Measurements from ENCODE around the gene FAM3A. TPM values are rescaled to one million over a fixed set of nuclear protein-coding genes. Genes with fewer than 3 reads are reported as not detected.

The FAM3A gene
- total RNA-seq, 1 experiment from 2014 or later: 22.9 TPM

- no peak for DNase-seq (ENCODE audit: low read depth)
Measured at GRCh38 chrX:154481911-154482601, 34.0 kb downstream of the FAM3A start.

DNA sequence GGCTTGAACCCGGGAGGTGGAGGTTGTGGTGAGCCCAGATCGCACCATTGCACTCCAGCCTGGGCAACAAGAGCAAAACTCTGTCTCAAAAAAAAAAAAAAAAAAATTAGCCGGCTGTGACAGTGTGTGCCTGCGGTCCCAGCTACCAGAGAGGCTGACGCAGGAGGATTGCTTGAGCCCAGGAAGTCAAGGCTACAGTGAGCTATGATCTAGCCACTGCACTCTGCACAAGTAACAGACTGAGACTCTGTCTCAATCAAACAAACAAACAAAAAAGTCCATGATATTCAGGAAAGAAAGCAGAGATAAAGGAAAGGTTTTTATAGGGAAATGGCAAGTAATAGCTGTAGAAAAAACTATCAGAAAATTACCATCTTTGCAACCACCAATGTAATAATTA lies 34.8 kb downstream of the FAM3A start:
- no peak for DNase-seq (ENCODE audit: low read depth)

DNA sequence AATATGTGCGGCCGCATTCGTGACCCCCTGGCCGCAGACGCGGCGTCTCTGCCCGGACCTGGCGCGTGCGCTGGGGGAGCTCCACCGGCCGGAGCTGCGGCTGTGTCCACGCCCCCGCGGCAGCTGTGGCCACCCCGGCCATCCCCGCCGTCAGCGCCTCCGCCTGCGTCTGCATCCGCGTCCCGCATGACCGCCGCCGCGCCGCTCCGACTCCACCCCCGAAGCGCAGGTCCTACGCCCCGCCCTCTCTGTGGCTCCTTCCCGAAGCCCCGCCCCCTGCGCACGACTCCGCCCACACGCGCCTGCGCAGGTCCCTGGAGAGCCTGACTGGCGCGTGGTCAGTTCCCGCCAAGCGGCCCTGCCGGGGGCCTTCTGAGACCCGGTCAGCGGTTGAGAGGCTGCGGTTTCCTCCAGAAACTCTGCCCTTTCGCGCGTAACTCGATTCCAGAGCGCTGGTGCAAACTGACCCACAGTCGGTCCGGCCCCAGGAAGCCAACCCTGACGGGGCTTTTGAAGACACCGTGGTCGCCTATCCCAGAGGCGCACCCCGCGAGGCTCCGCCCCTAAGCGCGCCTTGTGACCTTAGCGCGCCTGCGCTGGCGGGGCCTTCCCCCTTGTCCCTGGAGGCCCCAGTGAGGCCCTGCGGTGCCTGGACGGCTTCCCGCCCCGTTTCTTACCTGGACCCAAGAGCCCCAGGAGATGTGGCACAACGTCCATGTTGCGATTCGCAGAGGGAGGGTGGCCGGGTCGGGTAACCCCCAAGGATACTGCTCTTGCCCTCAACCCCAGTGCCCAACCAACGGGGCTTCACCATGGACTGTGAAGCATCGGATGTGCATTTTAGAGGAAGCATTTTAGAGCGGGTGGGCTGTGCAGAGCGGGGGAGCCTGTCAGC lies 37.1 kb downstream of the FAM3A start, which contains the start of gene LAGE3:
TSS of gene LAGE3 (minus strand) at position 554 of the 895 bp plus-strand sequence. CDS start at position 188, 366 bp downstream.
- peak; percentile 77 for DNase-seq (ENCODE audit: low read depth)

GRCh38 chrX:154477891-154478477 lies 38.0 kb downstream of the FAM3A start:
- DNase-seq (ENCODE audit: low read depth): no peak

DNA sequence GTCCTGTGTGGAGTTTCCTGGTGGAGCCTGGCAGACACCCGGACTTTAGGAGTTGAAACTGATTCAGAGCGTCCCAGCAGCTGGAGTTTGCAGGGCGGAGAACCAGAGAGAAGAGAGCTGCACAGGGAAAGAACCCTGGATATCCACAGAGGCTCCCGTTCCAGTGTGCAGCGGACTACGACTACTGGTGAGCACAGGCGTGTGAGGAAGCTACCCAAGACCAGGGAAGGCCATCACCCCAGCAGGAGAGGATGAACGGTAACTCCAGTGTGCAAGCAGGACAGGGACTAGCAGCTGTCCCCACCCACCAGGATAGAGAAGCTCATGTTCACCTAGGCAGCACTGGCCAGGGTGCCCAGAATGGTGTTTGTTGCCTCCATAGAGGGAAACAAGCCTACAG lies 39.2 kb downstream of the FAM3A start:
- no peak for DNase-seq (ENCODE audit: low read depth)

- DNase-seq (ENCODE audit: low read depth): no peak
Measured at GRCh38 chrX:154473683-154474082, 42.3 kb downstream of the FAM3A start.

GRCh38 chrX:154472685-154473632 lies 43.1 kb downstream of the FAM3A start:
- no peak for DNase-seq (ENCODE audit: low read depth)

GRCh38 chrX:154471839-154472684 lies 44.0 kb downstream of the FAM3A start:
- DNase-seq (ENCODE audit: low read depth): no peak

GRCh38 chrX:154470914-154471568 lies 45.0 kb downstream of the FAM3A start:
- DNase-seq (ENCODE audit: low read depth): no peak

DNA sequence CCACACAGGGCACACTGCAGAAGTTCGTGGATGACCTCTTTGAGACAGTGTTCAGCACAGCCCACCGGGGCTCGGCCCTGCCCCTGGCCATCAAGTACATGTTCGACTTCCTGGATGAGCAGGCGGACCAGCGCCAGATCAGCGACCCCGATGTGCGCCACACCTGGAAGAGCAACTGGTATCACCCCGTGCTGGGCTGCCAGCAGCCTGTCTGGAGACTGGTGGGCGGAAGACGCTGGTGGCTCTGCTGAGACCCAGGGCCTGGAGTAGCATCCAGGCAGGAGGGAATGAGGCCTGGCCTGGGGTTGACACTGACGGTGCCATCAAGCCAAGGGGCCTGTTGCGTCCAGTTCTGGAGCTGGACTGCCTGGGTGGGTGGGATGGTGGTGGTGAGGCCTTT lies 45.6 kb downstream of the FAM3A start:
- no peak for DNase-seq (ENCODE audit: low read depth)

DNA sequence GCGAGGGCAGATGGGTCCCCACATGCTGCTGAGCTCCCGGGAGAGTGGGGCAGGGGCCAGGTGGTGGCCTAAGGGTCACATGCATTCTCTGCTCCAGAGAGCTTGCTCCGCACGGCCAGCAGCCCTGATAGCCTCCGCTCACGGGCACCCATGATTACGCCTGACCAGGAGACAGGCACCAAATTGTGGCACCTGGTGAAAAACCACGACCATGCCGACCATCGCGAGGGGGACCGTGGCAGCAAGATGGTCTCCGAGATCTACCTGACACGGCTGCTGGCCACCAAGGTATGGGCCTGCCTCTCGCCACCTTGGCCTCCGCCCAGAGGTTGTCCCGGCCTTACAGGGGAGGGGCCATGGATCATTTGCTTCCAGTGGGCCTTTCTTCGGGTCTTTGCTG lies 46.2 kb downstream of the FAM3A start:
- no peak for DNase-seq (ENCODE audit: low read depth)

DNA sequence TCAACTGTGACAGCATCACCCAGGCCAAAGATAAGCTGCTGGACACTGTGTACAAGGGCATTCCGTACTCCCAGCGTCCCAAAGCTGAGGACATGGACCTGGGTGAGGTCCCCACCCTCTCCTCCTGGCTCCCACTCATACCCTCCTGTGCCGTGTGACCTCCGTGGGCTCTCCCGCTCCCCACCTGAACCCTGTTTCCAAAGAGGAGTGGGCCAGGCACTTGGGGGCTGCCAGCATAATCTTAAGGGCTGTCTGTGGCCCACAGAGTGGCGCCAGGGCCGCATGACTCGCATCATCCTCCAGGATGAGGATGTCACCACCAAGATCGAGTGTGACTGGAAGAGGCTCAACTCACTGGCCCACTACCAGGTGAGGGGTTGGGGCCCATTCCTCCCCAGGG lies 46.9 kb downstream of the FAM3A start:
- DNase-seq (ENCODE audit: low read depth): no peak

DNA sequence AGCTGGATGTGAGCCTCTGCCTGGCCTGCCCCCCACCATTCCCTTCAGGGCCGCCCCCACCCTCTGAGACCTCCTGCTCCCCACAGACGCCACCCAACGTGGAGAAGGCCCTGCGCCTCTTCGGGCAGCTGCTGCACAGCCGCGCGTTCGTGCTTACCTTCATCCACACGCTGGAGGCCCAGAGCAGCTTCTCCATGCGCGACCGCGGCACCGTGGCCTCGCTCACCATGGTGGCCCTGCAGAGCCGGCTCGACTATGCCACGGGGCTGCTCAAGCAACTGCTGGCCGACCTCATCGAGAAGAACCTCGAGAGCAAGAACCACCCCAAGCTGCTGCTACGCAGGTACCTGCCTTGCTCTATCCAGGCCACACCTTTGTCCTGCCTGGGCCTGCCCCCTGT lies 47.8 kb downstream of the FAM3A start:
- no peak for DNase-seq (ENCODE audit: low read depth)

- DNase-seq (ENCODE audit: low read depth): no peak
Measured at GRCh38 chrX:154467556-154467955, 48.5 kb downstream of the FAM3A start.

GRCh38 chrX:154466907-154467306 lies 49.1 kb downstream of the FAM3A start:
- no peak for DNase-seq (ENCODE audit: low read depth)

DNA sequence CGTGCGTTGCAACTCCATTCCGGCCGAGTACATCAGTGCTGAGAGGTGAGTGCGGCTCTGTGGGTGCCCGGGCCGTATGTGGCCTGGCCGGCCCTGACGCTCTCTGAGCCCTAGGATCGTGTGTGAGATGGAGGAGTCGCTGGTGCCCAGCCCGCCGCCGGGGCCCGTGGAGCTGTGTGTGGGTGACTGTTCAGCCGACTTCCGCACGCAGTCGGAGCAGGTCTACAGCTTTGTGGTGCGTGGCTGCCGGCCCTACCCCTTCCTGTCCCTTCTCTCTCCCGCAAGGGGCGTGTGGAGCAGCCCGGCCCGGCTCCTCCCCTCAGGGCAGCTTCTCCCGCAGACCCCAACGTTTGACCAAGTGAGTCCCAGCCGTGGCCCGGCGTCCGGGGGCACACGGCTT lies 50.0 kb downstream of the FAM3A start:
- no peak for DNase-seq (ENCODE audit: low read depth)

- DNase-seq (ENCODE audit: low read depth): no peak
Measured at GRCh38 chrX:154465601-154466000, 50.4 kb downstream of the FAM3A start.

GRCh38 chrX:154464806-154465365 lies 51.1 kb downstream of the FAM3A start:
- DNase-seq (ENCODE audit: low read depth): no peak

- DNase-seq (ENCODE audit: low read depth): no peak
Measured at GRCh38 chrX:154463611-154464220, 52.3 kb downstream of the FAM3A start.
